HEK293 (cell line): ENCODE data around the gene OR5K2.

Source experiments
- CTCF ChIA-PET: fragments of 350-600 bp; formaldehyde crosslinking; extraction: SDS; loops from one replicate; lab custom pipeline; 2021; ENCODE audit warnings: antibody characterized with exemption; lab: Yijun Ruan, JAX
- POLR2A ChIA-PET: fragments of 300-600 bp; formaldehyde crosslinking; extraction: SDS; loops from one replicate; lab custom pipeline; 2020; ENCODE audit warnings: antibody characterized with exemption, inconsistent platforms; lab: Yijun Ruan, JAX
- H3K27ac ChIP-seq: fragments of 200-500 bp; sonication (Bioruptor generic); 2 replicates; pipeline ENCODE4 v1.5.1; 2014; ENCODE audit warnings: low read depth, low read length, control low read depth, inconsistent platforms; ENCODE audit errors: extremely low read depth
- H3K36me3 ChIP-seq, 2 experiments: fragments of 200-500 bp in 1 of 2; sonication (Bioruptor generic) in 1 of 2; 1 replicate in 1 of 2; 2 replicates in 1 of 2; pipeline ENCODE4 v1.5.1; 2014 to 2017; ENCODE audit warnings: inconsistent platforms in 2 of 2, low read length in 2 of 2; ENCODE audit not compliant: control insufficient read depth in 2 of 2, insufficient read depth in 1 of 2
- H3K4me1 ChIP-seq: fragments of 200-500 bp; sonication (Bioruptor generic); 2 replicates; pipeline ENCODE4 v1.5.1; 2014; ENCODE audit warnings: mild to moderate bottlenecking, low read length, inconsistent platforms; ENCODE audit not compliant: control insufficient read depth, insufficient read depth
- H3K4me3 ChIP-seq: 2 replicates; pipeline ENCODE4 v1.5.1; 2011; ENCODE audit warnings: low read depth, mild to moderate bottlenecking, control low read depth, low read length, moderate library complexity
- H3K9me3 ChIP-seq: fragments of 200-500 bp; sonication (Bioruptor generic); 2 replicates; pipeline ENCODE4 v1.5.1; 2014; ENCODE audit warnings: low read depth, low read length, inconsistent platforms; ENCODE audit not compliant: control insufficient read depth, insufficient read depth
- BCL11A ChIP-seq: fragments of 450-650 bp; formaldehyde crosslinking; IDR thresholded peaks from 2 replicates; pipeline ENCODE4 v1.5.1; 2016; ENCODE audit warnings: low read depth, missing biosample characterization, missing genetic modification characterization
- YY1 ChIP-seq: fragments of 450-650 bp; formaldehyde crosslinking; IDR thresholded peaks from 2 replicates; pipeline ENCODE4 v1.5.1; 2018; ENCODE audit warnings: missing biosample characterization, missing genetic modification characterization
- ZIC2 ChIP-seq: fragments of 450-650 bp; formaldehyde crosslinking; IDR thresholded peaks from 2 replicates; pipeline ENCODE4 v1.5.1; 2016; ENCODE audit warnings: missing biosample characterization, missing genetic modification characterization
- ZNF112 ChIP-seq: fragments of 450-650 bp; formaldehyde crosslinking; IDR thresholded peaks from 2 replicates; pipeline ENCODE4 v1.5.0; 2017; ENCODE audit warnings: missing biosample characterization, missing genetic modification characterization
- ZNF202 ChIP-seq: fragments of 450-650 bp; formaldehyde crosslinking; IDR thresholded peaks from 2 replicates; pipeline ENCODE4 v1.5.1; 2016; ENCODE audit warnings: missing biosample characterization, missing genetic modification characterization, borderline replicate concordance
- ZNF292 ChIP-seq: fragments of 450-650 bp; formaldehyde crosslinking; IDR thresholded peaks from 2 replicates; pipeline ENCODE4 v1.5.1; 2016; ENCODE audit warnings: low read depth, missing biosample characterization, missing genetic modification characterization, borderline replicate concordance
- ZNF302 ChIP-seq: fragments of 450-650 bp; formaldehyde crosslinking; IDR thresholded peaks from 2 replicates; pipeline ENCODE4 v1.5.1; 2016; ENCODE audit warnings: missing biosample characterization, missing genetic modification characterization, low read depth
- ZNF335 ChIP-seq: fragments of 450-650 bp; formaldehyde crosslinking; conservative IDR thresholded peaks from 2 replicates; pipeline ENCODE4 v1.5.1; 2016; ENCODE audit warnings: missing biosample characterization, missing genetic modification characterization
- ZNF544 ChIP-seq: fragments of 450-650 bp; formaldehyde crosslinking; IDR thresholded peaks from 2 replicates; pipeline ENCODE4 v1.5.0; 2017; ENCODE audit warnings: missing biosample characterization, missing genetic modification characterization
- ZNF785 ChIP-seq: fragments of 450-650 bp; formaldehyde crosslinking; IDR thresholded peaks from 2 replicates; pipeline ENCODE4 v1.5.1; 2016; ENCODE audit warnings: missing biosample characterization, missing genetic modification characterization
- ZNF792 ChIP-seq: fragments of 450-650 bp; formaldehyde crosslinking; IDR thresholded peaks from 2 replicates; pipeline ENCODE4 v1.5.1; 2016; ENCODE audit warnings: missing biosample characterization, missing genetic modification characterization
- ZNF843 ChIP-seq: fragments of 450-650 bp; formaldehyde crosslinking; IDR thresholded peaks from 2 replicates; pipeline ENCODE4 v1.5.1; 2016; ENCODE audit warnings: missing biosample characterization, missing genetic modification characterization
- TF ChIP-seq, protein P1 (sequence below): fragments of 450-650 bp; formaldehyde crosslinking; IDR thresholded peaks from 2 replicates; pipeline ENCODE4 v1.5.1; 2016; ENCODE audit warnings: missing biosample characterization, missing genetic modification characterization
- TF ChIP-seq, protein P2 (sequence below): fragments of 450-650 bp; formaldehyde crosslinking; IDR thresholded peaks from 2 replicates; pipeline ENCODE4 v1.5.0; 2017; ENCODE audit warnings: missing biosample characterization, missing genetic modification characterization, borderline replicate concordance
- TF ChIP-seq, protein P3 (sequence below): fragments of 450-650 bp; formaldehyde crosslinking; IDR thresholded peaks from 2 replicates; pipeline ENCODE4 v1.5.1; 2016; ENCODE audit warnings: missing biosample characterization, missing genetic modification characterization, low read depth
- TF ChIP-seq, protein P4 (sequence below): fragments of 450-650 bp; formaldehyde crosslinking; IDR thresholded peaks from 2 replicates; pipeline ENCODE4 v1.5.1; 2016; ENCODE audit warnings: missing biosample characterization, missing genetic modification characterization
- TF ChIP-seq, protein P5 (sequence below): IDR thresholded peaks from 2 replicates; pipeline ENCODE4 v1.6.1; 2011; ENCODE audit warnings: mild to moderate bottlenecking, low read depth, low read length, borderline replicate concordance
- TF ChIP-seq, protein P6 (sequence below): fragments of 450-650 bp; formaldehyde crosslinking; IDR thresholded peaks from 2 replicates; pipeline ENCODE4 v1.5.1; 2016; ENCODE audit warnings: missing biosample characterization, missing genetic modification characterization

OR5K2 gene

DNA sequence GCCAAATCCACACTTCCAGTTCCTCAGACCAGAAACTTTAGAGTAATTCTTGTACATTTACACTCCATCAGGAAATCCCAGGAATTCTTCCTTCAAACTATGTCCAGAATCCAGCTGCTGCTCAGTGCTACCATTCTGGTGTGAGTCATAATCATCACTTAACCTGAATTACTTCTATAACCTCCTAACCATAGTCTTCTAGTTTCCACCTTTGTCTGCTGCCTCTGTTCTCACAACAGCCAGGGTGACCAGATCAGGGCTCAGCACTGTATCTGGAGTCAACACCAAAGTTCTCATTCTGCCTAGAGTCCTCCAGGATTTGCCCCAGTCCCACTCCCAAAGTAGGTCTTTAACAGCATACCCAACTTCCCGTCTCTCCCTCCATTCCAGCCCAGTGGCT lies 21.9 kb downstream of the OR5K2 start (continued):
- TF ChIP-seq, protein P1, sequence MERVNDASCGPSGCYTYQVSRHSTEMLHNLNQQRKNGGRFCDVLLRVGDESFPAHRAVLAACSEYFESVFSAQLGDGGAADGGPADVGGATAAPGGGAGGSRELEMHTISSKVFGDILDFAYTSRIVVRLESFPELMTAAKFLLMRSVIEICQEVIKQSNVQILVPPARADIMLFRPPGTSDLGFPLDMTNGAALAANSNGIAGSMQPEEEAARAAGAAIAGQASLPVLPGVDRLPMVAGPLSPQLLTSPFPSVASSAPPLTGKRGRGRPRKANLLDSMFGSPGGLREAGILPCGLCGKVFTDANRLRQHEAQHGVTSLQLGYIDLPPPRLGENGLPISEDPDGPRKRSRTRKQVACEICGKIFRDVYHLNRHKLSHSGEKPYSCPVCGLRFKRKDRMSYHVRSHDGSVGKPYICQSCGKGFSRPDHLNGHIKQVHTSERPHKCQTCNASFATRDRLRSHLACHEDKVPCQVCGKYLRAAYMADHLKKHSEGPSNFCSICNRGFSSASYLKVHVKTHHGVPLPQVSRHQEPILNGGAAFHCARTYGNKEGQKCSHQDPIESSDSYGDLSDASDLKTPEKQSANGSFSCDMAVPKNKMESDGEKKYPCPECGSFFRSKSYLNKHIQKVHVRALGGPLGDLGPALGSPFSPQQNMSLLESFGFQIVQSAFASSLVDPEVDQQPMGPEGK (tag by site-specific recombination): no peak
- TF ChIP-seq ZNF302 (tag by site-specific recombination): no peak

DNA sequence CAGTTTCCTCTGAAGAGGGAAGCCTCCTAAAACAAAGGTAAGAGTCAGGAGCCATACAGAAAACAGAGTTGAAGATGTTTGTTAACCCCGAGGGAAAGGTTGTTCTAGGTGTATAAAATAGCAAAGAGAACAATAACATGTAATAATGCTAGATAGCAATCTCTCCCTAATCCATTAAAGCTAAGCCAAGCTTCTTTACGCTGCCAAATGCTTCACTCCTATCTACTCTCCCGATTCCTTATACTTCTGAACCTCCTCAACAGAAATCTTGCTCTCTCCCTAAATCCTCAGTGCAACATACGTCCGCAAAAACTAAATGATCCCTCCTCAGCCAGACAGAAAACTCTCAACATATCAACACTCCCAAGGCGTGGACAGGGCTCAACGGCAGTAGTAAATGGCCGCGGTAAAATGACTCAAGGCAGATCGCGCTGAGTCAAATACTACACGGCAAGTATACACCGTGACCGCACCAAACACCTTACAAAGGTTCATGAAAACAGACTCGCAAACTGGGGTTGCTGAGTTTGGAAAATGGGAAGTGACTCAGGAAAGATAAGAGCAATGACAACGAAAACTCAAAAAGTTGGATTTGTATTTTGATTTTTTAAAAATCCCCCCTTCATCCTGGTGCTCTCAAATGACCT lies 24.5 kb downstream of the OR5K2 start:
- ChIA-PET CTCF (no interaction called here), POLR2A (interaction anchor here (0.9 to 1.1 kb wide), 3 partner anchors 11 to 48 kb away, joined by 3 read pairs; no protein-coding TSS in a partner anchor)
- Histone ChIP-seq H3K27ac (peak overlapping the region; percentile 56; the same call in 1 of the 2 replicates), H3K9me3 (no peaks in the 10 kb centered on the region), H3K36me3 (peaks cover 0 to 42% of the 10 kb centered on the region in 2 experiments; a peak in 2 of 3 replicates), H3K4me3 (peak overlapping the region; percentile 87), H3K4me1 (peaks cover 2% of the 10 kb centered on the region; the same call in 1 of the 2 replicates)
- peak; percentile 86 for TF ChIP-seq ZNF335 (tag by site-specific recombination)
- TF ChIP-seq ZNF292: no peak
- TF ChIP-seq, protein P2, sequence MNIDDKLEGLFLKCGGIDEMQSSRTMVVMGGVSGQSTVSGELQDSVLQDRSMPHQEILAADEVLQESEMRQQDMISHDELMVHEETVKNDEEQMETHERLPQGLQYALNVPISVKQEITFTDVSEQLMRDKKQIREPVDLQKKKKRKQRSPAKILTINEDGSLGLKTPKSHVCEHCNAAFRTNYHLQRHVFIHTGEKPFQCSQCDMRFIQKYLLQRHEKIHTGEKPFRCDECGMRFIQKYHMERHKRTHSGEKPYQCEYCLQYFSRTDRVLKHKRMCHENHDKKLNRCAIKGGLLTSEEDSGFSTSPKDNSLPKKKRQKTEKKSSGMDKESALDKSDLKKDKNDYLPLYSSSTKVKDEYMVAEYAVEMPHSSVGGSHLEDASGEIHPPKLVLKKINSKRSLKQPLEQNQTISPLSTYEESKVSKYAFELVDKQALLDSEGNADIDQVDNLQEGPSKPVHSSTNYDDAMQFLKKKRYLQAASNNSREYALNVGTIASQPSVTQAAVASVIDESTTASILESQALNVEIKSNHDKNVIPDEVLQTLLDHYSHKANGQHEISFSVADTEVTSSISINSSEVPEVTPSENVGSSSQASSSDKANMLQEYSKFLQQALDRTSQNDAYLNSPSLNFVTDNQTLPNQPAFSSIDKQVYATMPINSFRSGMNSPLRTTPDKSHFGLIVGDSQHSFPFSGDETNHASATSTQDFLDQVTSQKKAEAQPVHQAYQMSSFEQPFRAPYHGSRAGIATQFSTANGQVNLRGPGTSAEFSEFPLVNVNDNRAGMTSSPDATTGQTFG (tag by site-specific recombination): no peak
- TF ChIP-seq, protein P3, sequence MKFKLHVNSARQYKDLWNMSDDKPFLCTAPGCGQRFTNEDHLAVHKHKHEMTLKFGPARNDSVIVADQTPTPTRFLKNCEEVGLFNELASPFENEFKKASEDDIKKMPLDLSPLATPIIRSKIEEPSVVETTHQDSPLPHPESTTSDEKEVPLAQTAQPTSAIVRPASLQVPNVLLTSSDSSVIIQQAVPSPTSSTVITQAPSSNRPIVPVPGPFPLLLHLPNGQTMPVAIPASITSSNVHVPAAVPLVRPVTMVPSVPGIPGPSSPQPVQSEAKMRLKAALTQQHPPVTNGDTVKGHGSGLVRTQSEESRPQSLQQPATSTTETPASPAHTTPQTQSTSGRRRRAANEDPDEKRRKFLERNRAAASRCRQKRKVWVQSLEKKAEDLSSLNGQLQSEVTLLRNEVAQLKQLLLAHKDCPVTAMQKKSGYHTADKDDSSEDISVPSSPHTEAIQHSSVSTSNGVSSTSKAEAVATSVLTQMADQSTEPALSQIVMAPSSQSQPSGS (tag by site-specific recombination): no peak
- TF ChIP-seq YY1 (tag by site-specific recombination): 0 out of 2 replicates have a peak, but pooled peaks have one; percentile 5
- TF ChIP-seq, protein P4, sequence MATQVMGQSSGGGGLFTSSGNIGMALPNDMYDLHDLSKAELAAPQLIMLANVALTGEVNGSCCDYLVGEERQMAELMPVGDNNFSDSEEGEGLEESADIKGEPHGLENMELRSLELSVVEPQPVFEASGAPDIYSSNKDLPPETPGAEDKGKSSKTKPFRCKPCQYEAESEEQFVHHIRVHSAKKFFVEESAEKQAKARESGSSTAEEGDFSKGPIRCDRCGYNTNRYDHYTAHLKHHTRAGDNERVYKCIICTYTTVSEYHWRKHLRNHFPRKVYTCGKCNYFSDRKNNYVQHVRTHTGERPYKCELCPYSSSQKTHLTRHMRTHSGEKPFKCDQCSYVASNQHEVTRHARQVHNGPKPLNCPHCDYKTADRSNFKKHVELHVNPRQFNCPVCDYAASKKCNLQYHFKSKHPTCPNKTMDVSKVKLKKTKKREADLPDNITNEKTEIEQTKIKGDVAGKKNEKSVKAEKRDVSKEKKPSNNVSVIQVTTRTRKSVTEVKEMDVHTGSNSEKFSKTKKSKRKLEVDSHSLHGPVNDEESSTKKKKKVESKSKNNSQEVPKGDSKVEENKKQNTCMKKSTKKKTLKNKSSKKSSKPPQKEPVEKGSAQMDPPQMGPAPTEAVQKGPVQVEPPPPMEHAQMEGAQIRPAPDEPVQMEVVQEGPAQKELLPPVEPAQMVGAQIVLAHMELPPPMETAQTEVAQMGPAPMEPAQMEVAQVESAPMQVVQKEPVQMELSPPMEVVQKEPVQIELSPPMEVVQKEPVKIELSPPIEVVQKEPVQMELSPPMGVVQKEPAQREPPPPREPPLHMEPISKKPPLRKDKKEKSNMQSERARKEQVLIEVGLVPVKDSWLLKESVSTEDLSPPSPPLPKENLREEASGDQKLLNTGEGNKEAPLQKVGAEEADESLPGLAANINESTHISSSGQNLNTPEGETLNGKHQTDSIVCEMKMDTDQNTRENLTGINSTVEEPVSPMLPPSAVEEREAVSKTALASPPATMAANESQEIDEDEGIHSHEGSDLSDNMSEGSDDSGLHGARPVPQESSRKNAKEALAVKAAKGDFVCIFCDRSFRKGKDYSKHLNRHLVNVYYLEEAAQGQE (tag by site-specific recombination): peak; percentile 73; the same call in 1 of the 2 replicates
- TF ChIP-seq BCL11A (tag by site-specific recombination): no peak

DNA sequence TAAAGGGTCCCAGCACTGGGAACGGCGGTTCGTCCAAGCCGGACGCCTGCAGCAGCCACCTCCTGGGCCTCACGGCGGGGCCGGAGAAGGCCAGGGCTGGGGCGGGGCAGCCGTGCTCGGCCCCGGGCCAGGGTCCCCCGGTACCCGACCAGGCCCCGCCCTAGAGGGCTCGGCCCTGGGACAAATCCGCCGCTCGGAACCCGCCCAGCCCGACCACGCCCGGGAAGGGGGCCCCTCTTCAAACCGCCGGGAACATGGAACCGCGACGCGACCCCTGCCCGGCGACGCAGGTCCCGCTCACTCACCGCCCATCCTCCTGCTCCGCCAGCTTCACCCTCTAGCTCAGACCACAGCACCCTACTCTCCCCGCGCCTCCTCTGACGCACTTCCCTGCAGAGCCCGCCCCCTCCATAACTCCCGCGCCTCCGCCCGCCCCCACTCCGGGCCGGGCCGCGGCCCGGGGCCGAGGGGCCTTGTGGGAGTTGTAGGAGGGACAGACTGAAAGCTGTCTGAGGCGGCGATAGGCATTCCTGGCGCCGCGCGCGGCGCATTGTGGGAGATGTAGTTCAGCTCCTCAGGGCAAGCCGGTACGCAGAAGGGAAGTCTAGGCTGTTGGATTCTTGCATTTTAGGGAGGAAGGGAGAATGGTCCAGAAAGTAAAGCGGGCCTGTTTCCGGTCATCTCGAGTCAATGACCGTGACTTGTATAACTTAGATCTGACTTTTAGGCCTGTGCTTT lies 25.2 kb downstream of the OR5K2 start, which contains the start of gene CLDND1:
TSS of gene CLDND1 (minus strand) at position 359 of the 738 bp plus-strand sequence. CDS start 1,478 bp downstream, outside the sequence.
- POLR2A ChIA-PET: interaction anchor here (0.7 to 1.1 kb wide), 7 partner anchors 9 to 584 kb away, joined by 3 to 4 read pairs (median 3); partner anchors contain the start of gene DCBLD2
- peak within 1 kb of the TSS; percentile 56 for H3K27ac ChIP-seq
- TF ChIP-seq ZNF792: no peak
- TF ChIP-seq ZNF843 (tag by site-specific recombination): peak; percentile 40; the same call in 1 of the 2 replicates
- no peak for TF ChIP-seq ZNF202 (tag by site-specific recombination)
- TF ChIP-seq, protein P5, sequence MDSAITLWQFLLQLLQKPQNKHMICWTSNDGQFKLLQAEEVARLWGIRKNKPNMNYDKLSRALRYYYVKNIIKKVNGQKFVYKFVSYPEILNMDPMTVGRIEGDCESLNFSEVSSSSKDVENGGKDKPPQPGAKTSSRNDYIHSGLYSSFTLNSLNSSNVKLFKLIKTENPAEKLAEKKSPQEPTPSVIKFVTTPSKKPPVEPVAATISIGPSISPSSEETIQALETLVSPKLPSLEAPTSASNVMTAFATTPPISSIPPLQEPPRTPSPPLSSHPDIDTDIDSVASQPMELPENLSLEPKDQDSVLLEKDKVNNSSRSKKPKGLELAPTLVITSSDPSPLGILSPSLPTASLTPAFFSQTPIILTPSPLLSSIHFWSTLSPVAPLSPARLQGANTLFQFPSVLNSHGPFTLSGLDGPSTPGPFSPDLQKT: no peak
- TF ChIP-seq ZNF785 (tag by site-specific recombination): no peak
- no peak for TF ChIP-seq ZNF544
- TF ChIP-seq, protein P6, sequence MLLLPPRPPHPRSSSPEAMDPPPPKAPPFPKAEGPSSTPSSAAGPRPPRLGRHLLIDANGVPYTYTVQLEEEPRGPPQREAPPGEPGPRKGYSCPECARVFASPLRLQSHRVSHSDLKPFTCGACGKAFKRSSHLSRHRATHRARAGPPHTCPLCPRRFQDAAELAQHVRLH (tag by site-specific recombination): no peak
- no peak for TF ChIP-seq ZIC2 (tag by site-specific recombination)
- TF ChIP-seq ZNF112 (tag by site-specific recombination): no peak

More for the DNA sequence above, 25.2 kb downstream of the OR5K2 start, which contains the start of gene CLDND1:
- Histone ChIP-seq H3K4me1 (peaks cover 2% of the 10 kb centered on the region; the same call in 1 of the 2 replicates), H3K9me3 (no peaks in the 10 kb centered on the region), H3K36me3 (peaks cover 0 to 36% of the 10 kb centered on the region in 2 experiments; a peak in 2 of 3 replicates), H3K4me3 (peak within 1 kb of the TSS; percentile 87)
- CTCF ChIA-PET: interaction anchor here (0.5 to 0.9 kb wide), 2 partner anchors 31 to 82 kb away, joined by 3 read pairs; no protein-coding TSS in a partner anchor
